Small intestine (tissue), 7 donors: ENCODE measurements around the gene CIT. TPM values are rescaled to one million over a fixed set of nuclear protein-coding genes. Genes with fewer than 3 reads are reported as not detected.

Experiments used
- DNase-seq, 2 donors: peaks; one replicate each; pipeline versions ENCODE4 v3.0.0 to v3.0.0-alpha.2; 2013
- FAIRE-seq: peaks from 2 replicates; lab custom pipeline; 2012; peaks lifted over from hg19 to GRCh38; lab: Jason Lieb, UNC
- H3K27ac ChIP-seq, 3 donors: one replicate each; pipeline ENCODE4 v1.5.1; 2013; ENCODE audit warnings: low read length in 2 of 3, mild to moderate bottlenecking in 2 of 3, control low read depth in 1 of 3, inconsistent platforms in 1 of 3, low read depth in 1 of 3, moderate library complexity in 1 of 3
- H3K27me3 ChIP-seq, 3 donors: one replicate each; pipeline ENCODE4 v1.6.1; 2013; ENCODE audit warnings: low read length in 3 of 3, inconsistent platforms in 1 of 3; ENCODE audit not compliant: control insufficient read depth in 3 of 3, insufficient read depth in 3 of 3
- H3K36me3 ChIP-seq, 3 donors: one replicate each; pipeline ENCODE4 v1.6.1; 2013; ENCODE audit warnings: low read length in 3 of 3, inconsistent platforms in 1 of 3, low read depth in 1 of 3, mild to moderate bottlenecking in 1 of 3, moderate library complexity in 1 of 3; ENCODE audit not compliant: control insufficient read depth in 3 of 3, insufficient read depth in 2 of 3
- H3K4me1 ChIP-seq, 3 donors: one replicate each; pipeline ENCODE4 v1.6.1; 2013; ENCODE audit warnings: low read length in 2 of 3, inconsistent platforms in 1 of 3, low read depth in 1 of 3, mild to moderate bottlenecking in 1 of 3, moderate library complexity in 1 of 3; ENCODE audit not compliant: control insufficient read depth in 3 of 3, insufficient read depth in 2 of 3
- H3K4me3 ChIP-seq, 3 donors: one replicate each; pipeline ENCODE4 v1.5.1; 2013; ENCODE audit warnings: low read length in 3 of 3, control low read depth in 1 of 3, inconsistent platforms in 1 of 3, low read depth in 1 of 3, mild to moderate bottlenecking in 1 of 3, moderate library complexity in 1 of 3
- H3K9me3 ChIP-seq, 2 donors: one replicate each; pipeline ENCODE4 v1.6.1; 2013; ENCODE audit warnings: low read depth in 1 of 2, low read length in 1 of 2; ENCODE audit not compliant: control insufficient read depth in 2 of 2, insufficient read depth in 1 of 2
- WGBS, 3 donors: extraction: QIAGEN DNeasy Blood & Tissue Kit; methylation state at CpG; one replicate each; pipeline ENCODE4 v1.1.7; 2013; 5-methylcytosine and 5-hydroxymethylcytosine counted together
- polyA plus RNA-seq, 4 donors: library from polyadenylated mRNA; stranded (reverse) in 3 of 4; unstranded in 1 of 4; fragments of 200-250 nt in 3 of 4; fragments of 120-200 nt in 1 of 4; gene quantifications; one replicate each; pipeline versions ENCODE4 v1.2.1 to v1.2.3, GENCODE V29; 2013
- donor health status: healthy with polysubstance abuse.
- donor health status: control.
- donor health status: control.
- donor health status: Bipolar disorder and iron deficiency.
- donor health status: healthy.

The CIT gene
- polyA plus RNA-seq, 4 donors, result 0.22 to 6.5 (median 4.6) TPM

DNA sequence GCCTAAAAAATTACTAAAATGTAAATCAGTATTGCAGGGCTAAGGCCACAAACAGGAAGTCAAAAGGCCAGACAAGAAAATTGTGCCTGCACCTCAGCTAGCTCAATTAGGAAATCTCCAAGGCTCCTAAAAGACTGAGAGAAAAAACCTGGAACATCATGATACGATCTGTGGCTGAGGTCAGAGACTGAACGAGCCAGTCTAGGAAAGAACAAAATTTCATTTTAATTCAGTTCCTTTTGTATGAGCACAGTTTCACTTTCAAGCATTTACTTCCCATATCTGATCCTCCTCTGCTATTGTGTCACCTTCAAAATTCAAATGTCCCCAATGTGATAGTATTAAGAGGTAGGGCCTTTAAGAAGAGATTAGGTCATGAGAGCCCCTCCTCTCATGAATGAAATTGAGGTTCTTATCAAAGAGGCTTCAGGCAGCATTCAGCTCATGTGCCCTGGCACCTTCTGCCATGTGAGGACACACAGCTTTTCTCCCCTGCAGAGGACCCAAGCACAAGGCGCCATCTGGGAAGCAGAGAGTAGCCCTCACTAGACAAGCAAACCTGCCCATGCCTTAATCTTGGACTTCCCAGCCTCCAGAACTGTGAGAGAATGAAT is 194.4 kb downstream of the CIT start:
- whole genome bisulfite sequencing, 3 donors, result 36 to 53% (median 38%) methylated on average over 3 of the region's 3 CpGs
- Histone ChIP-seq H3K27ac (peak overlapping the region; percentile 72 to 88 (median 86)), H3K36me3 (peaks cover 5 to 52% (median 26%) of the 10 kb centered on the region in 3 donors), H3K27me3 (no peaks in the 10 kb centered on the region), H3K4me1 (peaks cover 7 to 86% (median 19%) of the 10 kb centered on the region in 3 donors), H3K9me3 (no peaks in the 10 kb centered on the region), H3K4me3 (no peak overlapping the region)
- FAIRE-seq (no peak), DNase-seq (peak; percentile 47 to 51)

DNA sequence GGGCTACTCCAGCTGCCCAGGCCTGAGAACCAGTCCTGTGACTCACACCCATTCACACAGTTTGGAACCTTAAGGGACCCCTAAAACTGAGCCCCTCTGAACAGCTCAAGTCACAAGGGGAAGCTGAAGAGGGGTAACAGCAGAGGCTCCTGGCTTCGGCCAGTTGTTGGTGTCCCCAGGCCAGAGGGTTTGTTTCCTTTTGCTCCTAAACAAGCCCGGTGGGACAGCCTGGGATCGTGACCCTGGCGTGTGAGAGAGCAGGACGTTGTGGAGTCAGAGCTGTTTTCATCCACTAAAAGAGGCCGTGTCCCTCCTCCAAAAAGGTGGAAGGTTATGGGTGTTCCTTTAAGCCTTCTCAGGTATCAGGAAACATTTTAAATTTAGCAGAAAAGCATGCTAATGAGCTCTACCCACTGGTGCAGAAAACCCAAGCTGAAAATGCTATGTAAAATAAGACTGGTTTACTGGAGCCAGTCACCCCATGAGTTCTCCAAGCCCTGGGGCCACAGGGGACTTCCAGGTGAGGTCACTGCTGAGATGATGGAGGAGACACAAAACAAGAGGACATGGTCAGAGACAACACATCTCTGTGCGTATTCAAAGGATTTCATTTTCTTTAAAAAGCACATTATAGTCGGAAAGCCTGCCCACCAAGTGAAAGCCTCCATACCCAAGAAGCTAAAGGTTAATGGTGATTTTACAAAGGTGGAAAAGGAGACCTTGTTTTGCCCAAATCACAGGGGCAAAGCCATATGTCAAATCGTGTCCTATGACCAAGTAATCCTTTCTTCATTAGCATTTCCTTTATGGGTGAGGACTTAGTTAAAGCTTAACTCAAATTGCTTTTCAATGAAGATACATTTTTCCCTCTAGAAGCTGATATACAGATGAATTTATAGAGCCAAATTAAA is 195.1 kb downstream of the CIT start:
- no peaks in the 10 kb centered on the region for H3K9me3 ChIP-seq
- peak; percentile 39 to 48 for DNase-seq
- peaks cover 8 to 54% (median 29%) of the 10 kb centered on the region in 3 donors for H3K36me3 ChIP-seq
- no peak overlapping the region for H3K4me3 ChIP-seq
- peak overlapping the region; percentile 72 to 88 (median 86) for H3K27ac ChIP-seq
- H3K4me1 ChIP-seq, result peaks cover 7 to 81% (median 16%) of the 10 kb centered on the region in 3 donors
- FAIRE-seq, result no peak
- WGBS, 3 donors, result 75 to 79% (median 77%) methylated on average over 9 of the region's 9 CpGs
- H3K27me3 ChIP-seq, result no peaks in the 10 kb centered on the region

DNA sequence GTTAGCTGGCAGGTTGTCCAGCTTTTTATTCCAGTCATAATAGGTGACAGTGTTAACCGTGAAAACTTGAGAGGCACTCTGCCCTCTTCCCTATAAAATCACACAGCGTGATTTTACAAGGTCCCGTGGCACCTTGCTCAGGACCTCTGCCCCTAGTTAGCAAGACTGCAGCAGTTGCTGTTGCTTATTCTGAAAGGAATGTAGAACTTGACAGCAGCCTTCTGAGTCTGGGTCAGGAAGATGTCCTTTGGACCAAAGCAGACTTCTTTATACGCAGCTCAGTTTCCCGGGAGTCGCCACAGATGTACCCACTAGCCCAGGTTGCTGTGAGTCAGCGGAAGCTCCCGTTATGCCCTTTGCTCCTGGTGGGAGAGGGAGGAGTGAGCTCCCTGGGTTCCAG is 196.0 kb downstream of the CIT start:
- peaks cover 10 to 54% (median 30%) of the 10 kb centered on the region in 3 donors for H3K36me3 ChIP-seq
- 9 to 72% (median 49%) methylated on average over 8 of the region's 8 CpGs for WGBS, 3 donors
- H3K4me1 ChIP-seq, result peaks cover 7 to 73% (median 16%) of the 10 kb centered on the region in 3 donors
- no peak for FAIRE-seq
- H3K27me3 ChIP-seq, result no peaks in the 10 kb centered on the region
- no peaks in the 10 kb centered on the region for H3K9me3 ChIP-seq
- H3K4me3 ChIP-seq, result no peak overlapping the region
- DNase-seq, result peak; percentile 86 to 89
- peak overlapping the region; percentile 47 to 88 (median 72) for H3K27ac ChIP-seq

DNA sequence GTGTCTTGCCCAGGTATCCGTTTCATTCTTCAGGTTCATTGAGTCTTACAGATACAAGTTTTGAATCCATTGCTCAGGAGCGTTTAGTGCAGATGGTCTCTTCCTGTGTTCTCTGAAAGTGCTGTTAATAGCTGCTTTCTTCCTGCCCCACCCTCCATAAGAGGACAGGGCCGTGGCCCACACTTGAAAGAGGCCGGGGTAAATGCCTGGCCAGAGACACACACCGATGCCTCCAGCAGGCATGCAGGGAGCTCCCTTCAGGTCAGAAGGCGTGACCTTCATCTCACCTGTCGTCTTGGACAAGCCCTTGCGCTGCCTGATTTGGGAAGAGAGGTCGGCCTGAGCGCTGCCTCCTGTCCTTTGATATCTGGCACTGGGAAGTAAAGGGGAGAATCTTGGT is 197.6 kb downstream of the CIT start:
- no peak for FAIRE-seq
- peak overlapping the region in 2 of 3 donors; percentile 56 to 88 for H3K27ac ChIP-seq
- WGBS, 3 donors, result 80 to 89% (median 83%) methylated on average over 10 of the region's 10 CpGs

DNA sequence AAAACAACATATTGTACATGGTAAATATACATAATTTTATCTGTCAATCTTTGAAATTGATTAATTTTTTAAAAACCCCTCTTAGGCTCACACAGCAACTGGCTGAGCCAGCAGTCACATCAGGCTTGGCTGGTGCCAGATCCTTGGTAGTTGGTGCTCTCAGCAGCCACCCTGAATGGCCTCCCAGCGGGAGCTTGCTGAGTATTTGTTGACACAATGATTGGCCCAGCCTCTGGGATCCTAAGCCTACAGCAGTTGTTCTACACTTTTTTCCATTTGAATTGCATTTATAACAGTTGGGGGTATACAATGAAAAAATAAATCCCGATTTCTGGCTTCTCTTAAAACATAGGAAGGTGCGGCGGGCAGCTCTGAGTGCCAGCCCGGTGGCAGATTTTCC is 198.0 kb downstream of the CIT start:
- no peak overlapping the region for H3K4me3 ChIP-seq
- DNase-seq (no peak), FAIRE-seq (no peak)
- peaks cover 17 to 71% (median 43%) of the 10 kb centered on the region in 3 donors for H3K36me3 ChIP-seq
- WGBS, 3 donors, result 89 to 97% (median 92%) methylated on average over 5 of the region's 5 CpGs
- H3K9me3 ChIP-seq, result no peaks in the 10 kb centered on the region
- peaks cover 8 to 55% (median 12%) of the 10 kb centered on the region in 3 donors for H3K4me1 ChIP-seq
- peak overlapping the region in 2 of 3 donors; percentile 56 to 88 for H3K27ac ChIP-seq
- no peaks in the 10 kb centered on the region for H3K27me3 ChIP-seq

More for the DNA sequence above, 197.6 kb downstream of the CIT start:
- peaks cover 17 to 67% (median 39%) of the 10 kb centered on the region in 3 donors for H3K36me3 ChIP-seq
- no peaks in the 10 kb centered on the region for H3K9me3 ChIP-seq
- no peaks in the 10 kb centered on the region for H3K27me3 ChIP-seq
- no peak for DNase-seq
- H3K4me1 ChIP-seq, result peaks cover 7 to 59% (median 13%) of the 10 kb centered on the region in 3 donors
- no peak overlapping the region for H3K4me3 ChIP-seq

DNA sequence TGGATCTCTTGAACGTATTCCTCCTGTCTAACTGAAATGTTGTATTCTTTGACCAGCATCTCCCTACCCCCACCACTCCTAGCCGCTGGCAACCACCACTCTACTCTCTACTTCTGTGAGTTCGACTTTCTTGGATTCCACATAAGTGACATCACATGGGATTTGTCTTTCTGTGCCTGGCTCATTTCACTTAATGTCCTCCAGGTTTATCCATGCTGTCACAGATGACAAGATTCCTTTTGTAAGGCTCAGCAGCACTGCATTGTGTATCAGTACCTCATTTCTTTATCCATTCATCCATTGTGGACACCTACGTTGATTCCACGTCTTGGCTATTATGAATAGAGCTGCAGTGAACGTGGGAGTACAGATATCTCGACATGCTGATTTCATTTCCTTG is 198.7 kb downstream of the CIT start:
- Histone ChIP-seq H3K27ac (no peak overlapping the region), H3K27me3 (no peaks in the 10 kb centered on the region), H3K36me3 (peaks cover 20 to 77% (median 46%) of the 10 kb centered on the region in 3 donors), H3K4me1 (peaks cover 9 to 50% (median 13%) of the 10 kb centered on the region in 3 donors), H3K9me3 (no peaks in the 10 kb centered on the region), H3K4me3 (no peak overlapping the region)
- DNase-seq (no peak), FAIRE-seq (no peak)
- 87 to 95% (median 90%) methylated on average over 7 of the region's 7 CpGs for WGBS, 3 donors

DNA sequence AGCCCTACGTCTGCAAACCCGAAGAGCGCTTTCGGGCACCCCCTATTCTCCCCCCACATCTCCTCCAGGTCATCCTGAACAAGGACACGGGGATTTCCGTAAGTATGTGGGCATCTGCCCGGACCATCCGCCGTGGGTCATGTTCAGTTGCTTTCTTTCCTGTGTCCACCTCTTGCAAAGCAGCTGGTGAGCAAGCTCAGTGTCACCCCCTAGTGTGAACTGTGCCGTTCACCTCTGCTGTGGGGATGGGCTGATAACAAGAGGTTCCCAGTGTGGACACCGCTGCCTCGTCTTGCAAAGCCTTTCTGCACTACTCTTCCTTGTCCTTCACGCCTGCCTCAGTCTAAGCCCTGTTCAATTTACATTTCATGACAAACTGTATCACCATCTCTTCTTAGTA is 200.5 kb downstream of the CIT start:
- WGBS, 3 donors, result 92 to 95% (median 94%) methylated on average over 13 of the region's 13 CpGs
- no peak for FAIRE-seq
- no peaks in the 10 kb centered on the region for H3K27me3 ChIP-seq
- peaks cover 22 to 84% (median 54%) of the 10 kb centered on the region in 3 donors for H3K36me3 ChIP-seq
- no peak overlapping the region for H3K27ac ChIP-seq
- peaks cover 0 to 31% (median 22%) of the 10 kb centered on the region in 3 donors for H3K4me1 ChIP-seq
- no peak for DNase-seq
- no peaks in the 10 kb centered on the region for H3K9me3 ChIP-seq
- H3K4me3 ChIP-seq, result no peak overlapping the region

DNA sequence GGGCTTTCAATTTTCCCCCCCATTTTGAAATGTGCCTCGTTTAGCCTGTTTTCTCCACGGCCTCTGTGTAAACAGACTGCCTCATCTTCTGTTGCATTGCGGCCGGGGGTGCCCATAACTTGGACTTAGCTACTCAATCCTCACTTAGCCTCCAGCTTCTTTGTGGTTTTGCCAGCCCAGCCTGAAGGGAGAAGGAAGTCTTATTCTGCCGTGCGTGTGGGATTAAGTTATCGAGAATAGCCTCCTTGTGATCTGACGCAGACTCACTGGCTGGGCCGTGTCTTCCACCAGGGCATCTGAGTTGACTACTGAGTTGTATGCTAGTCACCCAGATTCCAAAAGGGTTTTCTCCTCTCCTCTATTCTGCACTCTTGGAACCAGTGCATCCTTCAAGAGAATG is 201.1 kb downstream of the CIT start:
- H3K36me3 ChIP-seq, result peaks cover 22 to 81% (median 54%) of the 10 kb centered on the region in 3 donors
- DNase-seq, result no peak
- peak overlapping the region in 1 of 3 donors; percentile 32 for H3K27ac ChIP-seq
- no peaks in the 10 kb centered on the region for H3K27me3 ChIP-seq
- 84 to 90% (median 87%) methylated on average over 9 of the region's 9 CpGs for WGBS, 3 donors
- H3K4me3 ChIP-seq, result no peak overlapping the region
- H3K9me3 ChIP-seq, result no peaks in the 10 kb centered on the region
- FAIRE-seq, result no peak
- peaks cover 0 to 30% (median 19%) of the 10 kb centered on the region in 3 donors for H3K4me1 ChIP-seq
